Glomerular endothelial cell (primary cell): Measurements from ENCODE around the gene VDR. TPM values are rescaled to one million over a fixed set of nuclear protein-coding genes. Genes with fewer than 3 reads are reported as not detected.

ENCODE experiments used
- DNase-seq: peaks from one replicate; pipeline ENCODE4 v3.0.0-alpha.2; 2011; ENCODE audit warnings: low read depth, low spot score; ENCODE audit errors: extremely low read depth
- total RNA-seq: library from RNA; depleted of rRNA; stranded (reverse); fragments of >200 nt; gene quantifications from 2 replicates; pipeline ENCODE4 v1.2.3, GENCODE V29; 2015

VDR gene
- total RNA-seq, 1 donor from 2014 or later: 0.18 TPM

DNA sequence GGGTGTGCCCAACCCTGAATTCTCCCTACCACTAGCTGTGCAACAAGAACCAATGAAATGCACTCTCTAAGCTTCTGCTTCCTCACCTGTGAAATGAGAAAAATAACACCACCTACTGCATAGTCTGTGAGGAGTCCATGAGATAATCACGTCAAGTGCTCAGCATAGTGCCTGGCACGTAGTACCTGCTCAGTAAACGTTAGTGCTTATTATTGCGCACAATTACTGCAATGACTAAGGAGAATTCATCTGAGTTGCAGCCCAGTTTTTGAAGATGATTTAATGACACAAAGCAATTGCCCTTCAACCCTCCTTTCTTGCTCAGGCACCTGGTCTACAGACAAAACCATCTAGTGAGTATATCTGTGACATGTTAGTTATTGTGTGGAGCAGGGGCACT lies 8.8 kb downstream of the VDR start:
- no peak for DNase-seq

DNA sequence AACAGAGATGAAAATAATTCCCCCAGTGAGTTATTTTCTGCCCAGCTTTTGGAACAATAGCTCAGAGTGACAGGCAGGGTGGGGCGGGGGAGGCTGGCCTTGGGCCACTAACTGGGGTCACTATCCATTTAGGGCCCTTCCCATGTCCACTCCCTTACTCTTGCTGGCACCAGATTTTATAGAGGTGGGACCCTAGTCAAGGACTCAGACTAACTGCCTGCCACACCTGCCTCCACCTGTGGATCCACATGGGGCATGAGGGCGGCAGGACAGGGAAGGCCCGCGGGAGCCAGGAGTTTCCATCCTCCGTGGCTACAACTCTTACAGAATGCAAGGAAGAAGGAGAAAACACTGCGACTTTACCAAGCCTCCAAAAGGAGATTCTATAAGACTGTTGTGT lies 10.1 kb downstream of the VDR start:
- no peak for DNase-seq

DNA sequence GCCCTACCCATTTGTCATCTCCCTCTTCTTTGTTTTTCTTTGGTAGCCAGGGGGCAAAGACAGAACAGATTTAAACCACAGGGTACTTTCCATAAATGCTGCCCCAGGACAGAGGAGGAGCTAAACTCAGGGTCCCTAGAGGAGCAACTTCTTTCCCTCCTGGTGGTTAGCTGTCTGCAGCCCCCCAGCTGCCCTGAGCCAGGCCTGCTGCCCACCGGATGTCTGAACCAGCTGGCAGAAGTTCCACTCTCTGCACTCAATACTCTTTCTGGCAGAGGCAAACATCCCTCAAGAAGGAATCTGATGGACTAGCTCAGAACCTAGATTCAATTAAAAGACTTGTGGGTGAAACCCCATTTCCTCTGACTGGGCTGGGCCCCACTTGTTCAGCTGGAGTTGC lies 10.7 kb downstream of the VDR start:
- no peak for DNase-seq

DNA sequence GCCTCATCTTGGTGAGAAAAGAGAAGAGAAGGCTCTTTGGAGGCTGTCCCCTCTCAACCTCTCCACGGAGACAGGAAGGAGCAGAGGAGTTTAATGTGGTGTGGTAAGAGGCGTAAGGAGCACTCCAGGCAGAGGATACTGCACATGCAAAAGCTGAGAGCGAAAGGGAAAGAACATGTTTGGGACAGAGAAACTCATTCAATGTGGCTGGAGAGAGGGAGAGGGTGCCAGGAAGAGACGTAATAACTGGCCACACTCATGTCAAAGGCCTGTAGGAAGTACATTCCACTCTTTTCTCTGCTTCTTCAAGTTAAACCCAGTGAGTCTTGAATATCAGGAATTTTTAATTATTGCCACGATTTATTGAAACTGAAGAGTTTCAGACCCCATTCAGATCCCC lies 12.0 kb downstream of the VDR start:
- no peak for DNase-seq

DNA sequence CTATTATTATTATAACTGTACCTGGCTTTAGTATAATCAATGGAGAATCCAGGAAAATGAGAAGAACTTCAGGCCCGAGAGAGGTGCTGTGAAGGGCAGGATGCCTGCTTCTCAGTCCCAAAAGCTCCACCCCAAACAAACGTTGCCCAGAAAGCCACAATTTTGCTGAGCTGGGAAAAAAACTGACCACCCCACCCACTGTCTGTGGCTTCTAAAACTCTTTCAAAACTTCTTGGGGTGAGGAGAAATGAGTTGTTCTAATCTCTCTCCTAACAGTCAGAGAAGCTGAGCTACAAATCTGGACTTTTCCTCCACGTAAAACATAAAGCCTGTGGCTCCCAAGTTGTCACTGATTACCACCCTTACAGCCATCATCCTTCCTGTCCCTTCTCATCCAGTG lies 13.4 kb downstream of the VDR start:
- DNase-seq: no peak

DNA sequence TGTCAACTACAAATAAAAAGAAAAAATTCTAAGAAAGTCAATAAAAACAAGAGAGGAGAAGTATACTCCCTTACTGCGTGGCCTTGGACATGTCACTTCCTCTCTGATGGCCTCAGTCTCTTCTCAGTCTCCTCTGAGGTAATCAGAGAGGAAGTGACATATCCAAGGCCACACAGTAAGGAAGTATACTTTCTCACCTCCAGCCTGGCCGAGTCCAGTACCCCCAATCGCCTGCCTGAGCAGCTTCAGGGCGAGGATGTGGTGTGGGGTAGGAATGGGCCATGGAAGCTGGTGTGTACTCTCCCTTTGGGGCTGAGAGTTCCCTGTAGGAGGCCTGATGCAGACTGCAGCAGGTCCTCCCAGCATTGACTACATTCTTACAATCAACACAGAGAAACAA lies 15.8 kb downstream of the VDR start:
- no peak for DNase-seq

DNA sequence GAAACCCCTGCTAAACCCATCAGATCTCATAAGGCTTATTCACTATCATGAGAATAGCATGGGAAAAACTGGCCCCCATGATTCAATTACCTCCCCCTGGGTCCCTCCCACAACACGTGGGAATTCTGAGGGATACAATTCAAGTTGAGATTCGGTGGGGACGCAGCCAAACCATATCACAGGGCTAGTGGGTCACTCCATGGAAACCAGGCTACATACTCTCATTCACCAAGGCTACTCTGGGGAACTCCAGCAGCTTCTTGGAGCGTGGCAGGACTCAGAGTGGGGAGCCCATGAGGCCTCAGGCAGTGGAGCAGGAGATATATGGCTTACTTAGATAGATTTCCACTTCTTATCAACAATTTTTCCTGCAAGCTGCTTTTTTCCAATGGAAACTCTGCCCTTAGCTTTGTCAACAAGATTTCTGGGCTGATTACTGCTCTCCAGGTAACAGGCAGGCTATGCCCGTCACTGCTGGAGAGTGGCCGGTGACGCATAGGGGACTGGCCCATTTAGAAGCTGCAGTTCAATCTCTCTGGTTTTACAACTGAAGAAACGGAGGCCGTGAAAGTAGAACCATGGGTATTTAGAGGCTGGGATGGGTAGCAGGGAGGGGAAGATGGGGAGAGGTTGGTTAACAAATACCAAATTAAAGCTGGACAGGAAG lies 16.5 kb downstream of the VDR start:
- DNase-seq: no peak

DNA sequence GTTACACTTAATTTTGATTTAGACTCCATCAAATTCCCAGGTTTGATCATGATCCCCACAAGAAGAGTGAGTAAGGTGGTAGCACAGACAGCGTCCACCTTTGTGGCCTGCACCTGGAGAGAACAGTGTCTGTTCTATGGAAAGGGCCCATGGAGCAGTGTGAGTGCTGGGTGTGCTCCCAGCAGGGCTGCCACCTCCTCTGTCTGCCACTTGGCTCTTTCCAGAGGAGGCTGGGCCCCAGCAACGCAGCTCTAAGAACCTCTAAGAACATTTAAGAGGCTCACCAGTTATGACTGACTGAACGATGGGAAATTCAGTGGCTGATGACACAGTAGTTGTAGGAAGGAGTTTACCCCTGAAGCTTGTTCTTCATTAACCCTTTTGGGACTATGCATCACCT lies 17.3 kb downstream of the VDR start:
- DNase-seq: no peak

DNA sequence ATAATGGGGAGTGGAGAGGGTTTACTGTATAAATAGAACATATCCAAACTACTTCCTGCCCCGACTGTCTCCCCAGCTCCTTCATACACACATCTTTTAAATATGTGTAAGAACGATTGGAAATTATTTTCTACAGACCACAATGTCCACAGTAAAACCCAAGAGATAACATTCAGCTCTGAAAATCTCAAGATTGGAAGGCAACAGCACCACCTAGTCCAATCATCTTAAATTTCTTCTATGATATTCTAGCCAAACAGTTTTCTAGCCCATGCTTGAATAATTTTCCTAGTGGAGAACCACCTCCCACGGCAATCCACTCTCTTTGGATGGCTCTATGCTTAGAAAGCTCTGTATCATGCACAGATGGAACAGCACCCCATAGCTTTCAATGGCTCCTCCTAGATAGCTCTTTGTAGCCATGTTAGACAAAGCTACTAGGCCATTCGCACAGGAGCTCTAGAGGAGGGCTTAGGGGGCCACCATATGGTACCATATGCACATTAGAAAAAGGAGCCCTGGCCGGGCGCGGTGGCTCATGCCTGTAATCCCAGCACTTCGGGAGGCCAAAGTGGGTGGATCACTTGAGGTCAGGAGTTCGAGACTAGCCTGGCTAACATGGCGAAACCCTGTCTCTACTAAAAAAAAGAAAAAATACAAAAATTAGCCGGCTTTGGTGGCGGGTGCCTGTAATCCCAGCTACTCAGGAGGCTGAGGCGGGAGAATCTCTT lies 18.1 kb downstream of the VDR start:
- no peak for DNase-seq

DNA sequence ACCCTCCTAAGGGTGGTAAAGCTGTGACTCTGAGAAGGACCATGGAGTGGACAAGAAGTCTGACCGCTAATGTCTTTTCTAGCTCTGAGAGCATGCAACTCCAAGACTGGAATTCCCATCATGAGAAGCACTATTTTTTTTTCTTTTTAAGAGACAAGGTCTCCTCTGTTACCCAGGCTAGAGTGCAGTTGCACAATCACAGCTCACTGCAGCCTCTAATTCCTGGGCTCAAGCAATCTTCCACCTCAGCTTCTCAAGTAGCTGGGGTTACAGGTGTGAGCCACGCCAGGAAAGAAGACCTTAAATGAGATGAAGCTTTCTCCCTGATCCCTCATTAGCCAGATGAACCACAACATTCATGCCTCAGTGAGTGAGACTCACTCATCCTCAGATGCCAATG lies 19.2 kb downstream of the VDR start:
- no peak for DNase-seq

DNA sequence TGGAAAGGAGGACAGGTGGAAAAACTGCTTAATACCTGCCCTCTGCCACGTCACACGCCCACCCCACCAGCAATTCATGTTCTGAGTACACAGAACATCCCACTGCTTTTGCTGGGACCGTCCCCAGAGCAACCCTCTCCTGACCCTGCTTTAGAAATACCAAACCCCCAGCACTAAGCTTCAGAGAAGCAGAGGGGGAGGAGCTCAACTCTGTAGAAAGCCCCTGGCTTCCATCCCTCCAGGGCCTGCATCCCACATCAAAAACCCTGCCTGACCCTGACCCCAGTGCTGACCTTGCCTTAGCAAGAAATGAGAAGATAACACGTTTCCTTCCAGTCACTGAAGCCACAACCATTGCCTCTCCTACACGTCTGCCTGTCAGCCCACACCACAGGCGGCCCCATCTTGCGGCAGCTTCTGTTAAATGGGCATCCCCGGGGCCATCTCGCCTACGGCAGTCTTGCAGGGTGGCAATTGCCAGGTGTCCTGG lies 19.7 kb downstream of the VDR start:
- no peak for DNase-seq

DNA sequence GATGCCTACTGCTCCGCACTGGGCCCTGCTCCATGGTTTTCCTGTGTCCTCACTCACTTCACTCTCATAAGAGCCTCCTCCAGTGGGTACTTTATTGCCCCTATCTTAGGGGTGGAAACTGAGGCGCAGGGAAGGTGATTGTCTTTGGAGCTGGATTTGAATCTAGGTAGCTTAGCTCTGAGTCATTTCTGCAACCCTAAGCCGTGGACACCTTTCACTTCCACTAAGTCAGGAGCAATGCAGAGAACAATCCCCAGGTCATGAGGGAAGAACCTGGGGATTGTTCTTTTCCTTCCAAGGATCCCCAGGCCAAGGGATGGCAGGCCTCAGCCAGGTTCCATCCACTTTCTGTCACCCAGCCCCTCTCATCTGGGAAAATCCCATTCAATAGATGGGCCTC lies 20.3 kb downstream of the VDR start:
- DNase-seq: no peak

DNA sequence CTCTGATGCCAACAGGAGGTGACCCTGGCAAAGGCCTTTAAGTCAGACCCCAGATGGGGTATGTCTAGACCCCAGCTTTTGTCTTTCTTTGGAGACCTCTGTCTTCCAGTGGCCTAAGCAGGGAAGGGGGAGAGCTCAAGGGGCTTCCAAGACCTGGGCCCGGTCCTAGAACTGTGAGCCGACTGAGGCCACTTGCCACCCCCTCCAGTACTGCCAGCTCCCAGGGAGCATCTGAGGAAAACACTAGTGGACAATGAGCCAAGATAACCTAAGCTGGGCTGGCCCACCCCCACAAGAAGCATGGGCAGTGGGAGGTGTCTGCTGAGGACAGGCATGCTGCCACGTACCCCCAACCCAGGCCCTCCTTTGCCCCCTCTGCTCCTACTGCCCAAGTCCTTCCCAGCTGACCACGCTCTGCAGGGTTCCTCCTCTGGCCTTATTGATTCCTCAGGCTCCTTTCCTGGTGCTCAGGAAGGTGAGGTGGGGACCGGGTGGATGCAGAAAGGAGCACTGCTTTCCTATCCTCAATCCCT lies 21.1 kb downstream of the VDR start:
- DNase-seq: no peak

DNA sequence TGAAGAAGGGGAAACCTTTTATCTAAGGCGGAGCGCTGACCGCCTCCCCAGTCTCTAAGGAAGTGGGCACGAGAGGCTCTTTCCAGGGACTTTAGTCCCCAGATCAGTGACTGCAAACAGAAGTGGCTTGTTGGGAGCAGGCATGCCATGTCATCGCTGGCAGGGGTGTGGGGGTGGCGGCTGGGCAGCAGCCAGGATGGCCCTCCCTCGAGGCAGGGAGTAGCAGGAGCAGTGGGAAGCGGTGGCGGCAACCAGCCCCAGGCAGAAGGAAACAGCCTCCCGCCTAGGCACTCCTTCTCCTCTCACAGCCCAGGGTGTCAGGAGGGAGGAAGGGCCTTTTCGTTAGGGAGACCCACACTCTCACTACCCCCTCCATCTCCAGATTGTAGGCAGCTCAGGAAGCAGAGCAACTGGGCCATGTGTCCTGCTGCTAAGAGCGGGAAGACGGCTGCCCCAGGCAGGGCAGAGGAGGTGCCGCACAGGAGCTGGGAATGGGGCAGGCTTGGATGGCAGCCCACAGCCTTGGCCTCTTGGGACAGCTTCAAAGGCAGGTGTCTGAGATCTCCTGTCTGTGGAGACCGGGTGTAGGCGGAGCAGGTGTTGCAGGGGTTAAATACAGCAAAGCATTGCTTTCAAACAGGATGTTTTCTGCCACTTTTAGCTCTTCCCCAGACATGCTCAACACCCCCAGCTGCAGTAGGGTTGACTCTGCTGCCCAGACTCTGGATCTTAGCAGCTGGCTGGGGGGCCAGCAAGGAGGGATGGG lies 21.8 kb downstream of the VDR start:
- no peak for DNase-seq

DNA sequence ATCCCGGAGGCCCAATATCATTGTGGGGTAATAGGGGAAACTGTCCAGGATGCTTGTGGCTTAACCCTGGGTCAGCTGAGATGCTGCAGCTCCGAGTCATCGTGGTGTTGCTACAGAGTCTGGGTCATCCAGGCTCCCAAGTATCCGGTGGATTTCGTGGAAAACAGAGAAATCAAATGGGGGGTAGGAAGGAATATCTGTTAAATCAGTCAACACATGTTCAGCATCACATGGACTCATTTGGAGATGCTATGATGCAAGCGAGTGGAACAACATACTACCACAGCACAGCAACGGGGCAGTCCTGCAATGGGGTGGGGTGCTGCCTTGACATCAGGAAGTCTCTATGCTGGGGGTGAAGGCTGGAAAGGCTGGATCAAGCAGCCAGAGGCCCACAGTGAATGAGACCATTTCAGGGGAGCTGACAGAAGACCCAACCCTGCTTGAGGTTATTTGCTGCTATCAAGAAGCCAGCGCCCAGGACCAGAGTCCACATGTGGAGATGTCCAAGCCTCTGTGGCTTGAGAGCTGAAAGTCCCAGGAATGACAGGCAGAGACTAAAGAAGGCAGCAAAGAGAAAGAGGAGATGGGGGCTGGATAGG lies 22.9 kb downstream of the VDR start:
- DNase-seq: no peak

DNA sequence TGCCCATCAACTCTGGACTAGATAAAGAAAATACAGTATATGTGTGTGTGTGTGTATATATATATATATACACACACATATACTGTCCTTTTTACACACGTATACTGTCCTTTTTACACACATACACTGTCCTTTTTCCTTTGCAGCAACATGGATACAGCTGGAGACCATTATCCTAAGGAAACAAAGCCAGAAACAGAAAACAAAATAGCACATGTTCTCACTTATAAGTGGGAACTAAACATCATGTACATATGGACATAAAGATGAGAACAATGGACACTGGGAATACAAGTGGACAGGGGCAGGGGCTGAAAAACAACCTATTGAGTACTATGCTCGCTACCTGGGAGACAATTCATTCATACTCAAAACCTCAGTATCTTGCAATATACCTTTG lies 23.7 kb downstream of the VDR start:
- DNase-seq: no peak

DNA sequence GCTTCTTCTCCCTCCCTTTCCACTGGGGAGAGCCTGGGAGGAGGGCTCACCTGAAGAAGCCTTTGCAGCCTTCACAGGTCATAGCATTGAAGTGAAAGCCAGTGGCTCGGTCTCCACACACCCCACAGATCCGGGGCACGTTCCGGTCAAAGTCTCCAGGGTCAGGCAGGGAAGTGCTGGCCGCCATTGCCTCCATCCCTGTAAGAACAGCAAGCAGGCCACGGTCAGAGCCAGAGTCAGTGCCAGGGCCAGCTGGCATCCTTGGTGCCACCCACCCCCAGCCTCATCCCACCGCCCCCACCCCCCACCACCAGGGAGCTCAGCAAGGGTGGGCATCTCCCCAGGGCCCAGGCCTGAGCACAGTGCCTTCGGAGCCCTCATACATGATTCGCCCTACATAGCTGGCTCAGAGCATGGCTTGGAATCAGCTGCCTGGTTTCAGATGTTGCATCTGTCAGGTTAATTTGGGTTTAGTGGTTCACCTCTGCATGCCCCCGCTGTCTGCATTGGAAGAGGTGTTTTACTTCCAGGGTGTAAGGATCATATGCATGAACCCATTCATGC lies 25.8 kb downstream of the VDR start:
- no peak for DNase-seq

DNA sequence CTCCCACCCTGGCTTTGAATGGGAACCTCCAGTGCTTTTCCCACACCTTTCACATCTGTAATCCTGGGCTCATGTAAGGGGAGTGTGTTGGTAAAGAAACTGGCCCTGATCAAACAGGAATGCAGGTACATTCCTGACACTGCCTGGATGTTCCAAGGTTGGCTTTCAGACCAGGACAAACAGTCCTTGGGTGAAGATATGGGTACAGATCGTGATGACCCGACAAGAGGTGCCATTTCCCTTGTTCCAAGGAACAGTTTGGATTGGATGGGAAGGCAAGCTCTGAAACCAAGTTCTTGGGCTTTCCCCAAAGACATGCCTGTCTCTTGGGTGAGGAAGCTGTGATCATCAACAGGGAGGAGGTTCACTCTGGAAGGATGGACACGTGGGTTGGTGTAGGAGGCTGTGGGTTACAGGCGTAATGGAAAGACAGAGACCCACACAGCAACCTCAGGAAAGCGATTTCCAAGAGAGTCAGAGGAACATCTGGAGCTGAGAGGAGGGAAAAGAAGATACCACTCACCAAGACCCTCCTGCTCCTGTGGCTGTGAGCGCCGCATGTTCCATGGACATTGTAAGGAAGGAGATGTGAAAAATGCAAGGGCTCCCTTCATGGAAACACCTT lies 26.4 kb downstream of the VDR start:
- DNase-seq: no peak

DNA sequence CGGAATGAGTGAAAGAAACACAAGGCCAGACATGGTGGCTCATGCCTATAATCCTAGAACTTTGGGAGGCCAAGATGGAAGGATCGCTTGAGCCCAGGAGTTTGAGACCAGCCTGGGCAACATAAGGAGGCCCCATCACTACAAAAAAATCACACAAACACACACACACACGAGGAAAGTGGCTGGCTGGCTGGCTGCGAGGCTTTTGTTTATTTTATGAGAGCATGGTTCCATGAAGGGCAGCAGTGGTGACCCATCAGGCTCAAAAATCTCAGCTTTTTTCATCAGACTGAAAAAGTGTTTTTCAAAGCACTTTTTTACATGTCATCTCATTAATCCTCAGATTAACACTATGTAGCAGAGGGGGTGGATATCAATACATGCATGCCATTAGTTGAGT lies 27.7 kb downstream of the VDR start:
- DNase-seq: no peak

DNA sequence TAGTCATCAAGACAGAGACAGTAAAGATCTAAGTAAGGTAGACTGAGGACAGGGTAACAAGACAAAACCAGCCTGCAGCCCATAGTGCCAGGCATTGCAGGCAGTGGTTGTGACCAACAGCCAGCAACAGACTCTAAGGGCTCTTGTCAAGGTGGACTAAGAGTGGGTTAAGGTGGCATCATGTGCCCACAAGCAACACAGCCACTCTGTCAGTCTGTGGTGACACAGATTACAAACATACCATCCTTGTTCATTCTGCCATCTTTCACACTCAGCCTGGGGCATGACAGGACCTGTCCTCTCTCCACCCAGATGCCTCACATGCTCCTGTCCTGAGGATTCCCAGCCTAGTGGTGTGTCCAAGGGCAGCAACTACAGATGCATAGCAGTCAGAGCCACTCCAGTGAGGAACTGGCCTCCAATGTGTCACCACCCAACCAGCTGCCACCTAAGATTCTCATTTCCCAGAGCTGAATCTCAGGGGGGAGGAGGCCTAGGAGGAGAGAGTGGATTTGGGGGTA lies 28.3 kb downstream of the VDR start:
- no peak for DNase-seq
